ENCODE data around the gene CLDN4. TPM values are rescaled to one million over a fixed set of nuclear protein-coding genes. Genes with fewer than 3 reads are reported as not detected.
A peak's percentile ranks its signal among the peaks of the same experiment; 100 is the strongest.

CLDN4 gene
- polyA plus RNA-seq, 1 of the 3 experiments (the other 2 are of a cell fraction): 5.9 TPM

- no peak; the same call in 1 of the 2 replicates for TF ChIP-seq CTCF (IDR thresholded peaks at IDR 0.05)
- peak; percentile 35; the same call in 1 of the 2 replicates for TF ChIP-seq PBX3 (IDR thresholded peaks at IDR 0.05)
- no peak for TF ChIP-seq MAX (IDR thresholded peaks at IDR 0.05; ENCODE audit: low read depth)
- no peak for TF ChIP-seq RXRA (IDR thresholded peaks at IDR 0.05; ENCODE audit: borderline replicate concordance, low read depth)
- TF ChIP-seq NFIC (IDR thresholded peaks at IDR 0.05; ENCODE audit: borderline replicate concordance): no peak
- no peak for TF ChIP-seq EZH2phosphoT487 (IDR thresholded peaks at IDR 0.05; ENCODE audit: borderline replicate concordance, low read depth)
- TF ChIP-seq RAD21 (IDR thresholded peaks at IDR 0.05; ENCODE audit: low read length): peak; percentile 40
- TF ChIP-seq MXI1 (IDR thresholded peaks at IDR 0.05; ENCODE audit: low read depth, low read length): no peak
- 0 out of 2 replicates have a peak, but pooled peaks have one; percentile 14 for TF ChIP-seq RCOR1 (IDR thresholded peaks at IDR 0.05; ENCODE audit: low read length)
- TF ChIP-seq, protein P1, sequence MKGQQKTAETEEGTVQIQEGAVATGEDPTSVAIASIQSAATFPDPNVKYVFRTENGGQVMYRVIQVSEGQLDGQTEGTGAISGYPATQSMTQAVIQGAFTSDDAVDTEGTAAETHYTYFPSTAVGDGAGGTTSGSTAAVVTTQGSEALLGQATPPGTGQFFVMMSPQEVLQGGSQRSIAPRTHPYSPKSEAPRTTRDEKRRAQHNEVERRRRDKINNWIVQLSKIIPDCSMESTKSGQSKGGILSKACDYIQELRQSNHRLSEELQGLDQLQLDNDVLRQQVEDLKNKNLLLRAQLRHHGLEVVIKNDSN (IDR thresholded peaks at IDR 0.05; ENCODE audit: borderline replicate concordance, low read depth): no peak
- TF ChIP-seq ZBTB33 (IDR thresholded peaks at IDR 0.05; ENCODE audit: borderline replicate concordance, low read depth): no peak
- 0 out of 2 replicates have a peak, but pooled peaks have one; percentile 23 for TF ChIP-seq POLR2AphosphoS5 (IDR thresholded peaks at IDR 0.05; ENCODE audit: low read depth, low read length)
- TF ChIP-seq CHD2 (IDR thresholded peaks at IDR 0.05; ENCODE audit: low read length, partially characterized antibody): no peak
- no peak for TF ChIP-seq FOXJ3 (CRISPR knock-in tag; IDR thresholded peaks at IDR 0.05)
- TF ChIP-seq FOXM1 (IDR thresholded peaks at IDR 0.05; ENCODE audit: low read depth): no peak
- TF ChIP-seq NRF1 (IDR thresholded peaks at IDR 0.05; ENCODE audit: low read depth, low read length): no peak
- TF ChIP-seq JUND (IDR thresholded peaks at IDR 0.05): no peak; the same call in 1 of the 2 replicates
- no peak; the same call in 1 of the 2 replicates for TF ChIP-seq FOSL2 (IDR thresholded peaks at IDR 0.05; ENCODE audit: borderline replicate concordance, low read depth)
- peak; percentile 40; the same call in 1 of the 2 replicates for TF ChIP-seq GATA2 (CRISPR knock-in tag; IDR thresholded peaks at IDR 0.05)
- TF ChIP-seq RFX5 (IDR thresholded peaks at IDR 0.05; ENCODE audit: low read length): no peak
- no peak for TF ChIP-seq MEF2A (IDR thresholded peaks at IDR 0.05; ENCODE audit: borderline replicate concordance, low read depth)
Measured at GRCh38 chr7:73852500-73852899, 21.7 kb downstream of the CLDN4 start (continued).
